BJ (cell line): Measurements from ENCODE around the gene COBL. TPM values are rescaled to one million over a fixed set of nuclear protein-coding genes. Genes with fewer than 3 reads are reported as not detected.

Experiments
- CTCF ChIA-PET: fragments of 350-600 bp; formaldehyde crosslinking; extraction: SDS; loops from one replicate; lab custom pipeline; 2021; ENCODE audit warnings: antibody characterized with exemption, inconsistent platforms; lab: Yijun Ruan, JAX
- POLR2A ChIA-PET: fragments of 300-600 bp; sonication (Branson Sonifier 250); formaldehyde crosslinking; extraction: SDS; loops from one replicate; lab custom pipeline; 2021; ENCODE audit warnings: antibody characterized with exemption; lab: Charles Lee
- DNase-seq: peaks from one replicate; pipeline ENCODE4 v3.0.0-alpha.2; 2011; ENCODE audit warnings: low read depth
- H3K27me3 ChIP-seq: 2 replicates; pipeline ENCODE4 v1.6.0; 2011; ENCODE audit warnings: low read length; ENCODE audit not compliant: control insufficient read depth, insufficient read depth
- H3K36me3 ChIP-seq: 2 replicates; pipeline ENCODE4 v1.5.1; 2011; ENCODE audit warnings: low read length; ENCODE audit not compliant: control insufficient read depth, insufficient read depth
- H3K4me3 ChIP-seq: 2 replicates; pipeline ENCODE4 v1.5.1; 2011; ENCODE audit warnings: low read depth, mild to moderate bottlenecking, control low read depth, low read length
- CTCF ChIP-seq: IDR thresholded peaks from 2 replicates; pipeline ENCODE4 v1.5.1; 2011; ENCODE audit warnings: low read depth, mild to moderate bottlenecking, control low read depth, inconsistent platforms, low read length, moderate library complexity; ENCODE audit not compliant: insufficient read depth
- polyA plus RNA-seq: library from polyadenylated mRNA; depleted of rRNA; stranded (reverse); fragments of >200 nt; gene quantifications from 2 replicates; pipeline ENCODE4 v1.2.3, GENCODE V29; 2011

The COBL gene
- polyA plus RNA-seq, 1 experiment: not detected

DNA sequence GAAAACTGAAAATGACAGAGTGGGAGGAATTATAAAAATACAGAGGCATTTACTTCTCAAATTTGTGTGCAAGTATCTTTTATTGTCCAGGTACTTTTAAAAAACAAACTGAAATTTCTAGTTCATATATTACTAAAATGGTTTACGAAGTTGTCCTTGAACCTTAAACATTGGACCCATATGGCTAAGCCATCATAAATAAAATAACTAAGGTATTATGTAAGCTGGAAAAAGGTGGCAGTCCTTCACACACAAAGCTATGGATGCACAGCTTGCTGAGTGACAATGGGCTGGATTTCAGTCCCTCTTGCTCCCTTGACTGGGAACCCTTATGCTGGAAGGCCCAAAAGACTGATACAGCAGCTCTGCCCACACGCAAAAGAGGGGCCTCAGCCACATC is 66.1 kb downstream of the COBL start:
- CTCF ChIA-PET: no interaction called here
- H3K36me3 ChIP-seq: no peaks in the 10 kb centered on the region
- POLR2A ChIA-PET: no interaction called here

DNA sequence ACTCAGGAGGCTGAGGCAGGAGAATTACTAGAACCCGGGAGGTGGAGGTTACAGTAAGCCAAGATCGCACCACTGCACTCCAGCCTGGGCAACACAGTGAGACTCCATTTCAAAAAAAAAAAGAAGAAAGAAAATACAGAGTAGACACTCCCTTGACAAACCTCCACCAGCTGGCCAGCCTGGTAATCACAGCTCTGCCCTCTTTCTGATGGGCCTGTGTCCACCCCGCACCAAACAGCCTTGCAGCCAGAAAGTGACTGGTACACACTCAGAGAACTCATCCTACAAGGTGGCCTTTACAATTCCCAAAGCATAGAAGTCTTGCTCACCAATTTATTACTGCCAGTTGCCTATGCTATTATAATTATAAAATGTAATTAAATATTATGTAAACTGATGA is 66.6 kb downstream of the COBL start:
- POLR2A ChIA-PET: no interaction called here
- no peak for TF ChIP-seq CTCF
- no peaks in the 10 kb centered on the region for H3K36me3 ChIP-seq
- no peak overlapping the region for H3K4me3 ChIP-seq
- DNase-seq: no peak
- CTCF ChIA-PET: no interaction called here
- no peaks in the 10 kb centered on the region for H3K27me3 ChIP-seq

More for the DNA sequence above, 66.1 kb downstream of the COBL start:
- DNase-seq: no peak
- Histone ChIP-seq H3K4me3 (no peak overlapping the region), H3K27me3 (no peaks in the 10 kb centered on the region)
- no peak for TF ChIP-seq CTCF

DNA sequence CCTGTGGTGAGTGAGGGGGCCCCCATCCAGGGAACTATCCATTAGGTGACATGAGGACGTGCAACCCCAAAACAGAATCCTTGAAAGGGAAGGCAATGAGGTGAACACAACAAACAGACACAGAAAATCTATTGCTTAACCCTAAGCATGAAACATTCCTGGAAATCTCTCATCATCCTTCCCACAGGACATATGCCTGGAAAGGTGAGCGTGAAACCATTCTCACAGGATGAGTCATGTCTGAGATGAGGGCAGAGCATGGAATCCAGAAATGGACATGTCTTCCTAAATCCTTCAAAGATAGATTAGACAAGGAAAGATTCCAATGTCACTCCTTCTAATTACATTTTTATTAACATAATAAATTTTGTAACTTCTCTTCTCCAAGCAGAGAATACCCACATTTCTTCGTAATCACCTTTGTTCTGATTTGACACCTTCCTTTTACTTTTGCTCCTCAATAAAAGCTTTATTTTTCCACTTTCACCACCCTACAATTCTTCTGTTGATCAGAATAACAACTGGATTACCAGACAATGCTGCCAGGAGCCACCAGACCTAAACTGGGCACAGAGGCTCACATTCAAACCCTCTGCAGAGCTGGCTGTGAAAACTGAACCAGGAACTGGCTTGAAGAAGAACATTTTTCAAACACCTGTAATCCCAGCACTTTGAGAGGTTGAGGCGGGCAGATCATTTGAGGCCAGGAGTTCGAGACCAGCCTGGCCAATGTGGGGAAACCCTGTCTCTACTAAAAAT is 67.2 kb downstream of the COBL start:
- no peak for DNase-seq
- H3K4me3 ChIP-seq: no peak overlapping the region
- POLR2A ChIA-PET: no interaction called here
- CTCF ChIA-PET: no interaction called here
- H3K36me3 ChIP-seq: no peaks in the 10 kb centered on the region
- TF ChIP-seq CTCF: no peak
- no peaks in the 10 kb centered on the region for H3K27me3 ChIP-seq

DNA sequence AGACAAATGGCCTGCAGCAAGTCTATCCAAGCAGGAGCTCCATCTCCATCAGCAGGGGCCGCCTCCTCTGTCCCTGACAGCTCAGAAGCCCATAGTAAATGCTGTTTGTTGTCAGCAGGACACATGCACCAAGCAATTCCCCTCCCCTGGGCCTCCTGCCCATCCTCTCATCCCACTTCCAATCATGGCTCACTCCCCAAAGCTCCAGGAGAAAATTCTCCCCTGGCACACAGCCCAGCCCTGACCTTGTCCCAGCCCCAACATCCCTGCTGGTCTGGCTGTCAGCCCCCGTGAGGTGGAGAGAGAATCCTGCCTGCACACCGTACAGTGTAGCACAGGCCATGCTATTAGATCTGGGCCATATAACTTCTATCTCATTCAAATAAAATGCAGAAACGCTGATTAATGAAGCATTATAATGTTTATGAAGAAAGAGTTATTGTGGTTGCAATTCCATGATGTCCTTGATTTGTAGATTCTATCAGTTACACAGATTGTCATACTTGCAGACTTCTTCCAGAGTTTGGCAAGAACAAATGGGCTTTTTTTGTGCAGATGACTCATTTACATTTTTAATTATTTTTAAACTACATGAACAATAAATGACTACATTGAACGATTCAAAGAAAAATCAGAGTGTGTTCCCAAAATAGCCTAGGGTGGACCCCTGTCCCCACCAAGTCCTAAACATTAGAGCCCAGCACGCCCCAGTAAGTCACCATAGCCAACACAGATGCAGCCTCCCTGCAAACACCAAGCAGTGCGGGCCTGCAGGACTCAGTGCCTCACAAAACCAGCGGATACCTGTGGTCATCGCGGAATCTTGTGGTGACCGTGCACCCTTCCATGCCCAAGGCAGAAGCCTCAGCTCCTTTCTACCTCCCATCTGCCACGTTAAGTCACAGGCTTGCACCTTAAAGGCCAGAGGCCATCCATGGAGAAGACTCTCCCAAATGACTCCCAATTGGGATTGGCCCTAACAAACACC is 70.1 kb downstream of the COBL start:
- no peak for DNase-seq
- CTCF ChIA-PET: no interaction called here

More for the DNA sequence above, 70.1 kb downstream of the COBL start:
- POLR2A ChIA-PET: no interaction called here
- Histone ChIP-seq H3K4me3 (no peak overlapping the region), H3K36me3 (no peaks in the 10 kb centered on the region), H3K27me3 (no peaks in the 10 kb centered on the region)
- no peak for TF ChIP-seq CTCF
